SK-N-SH treated with all-trans-retinoic acid at 6 μM for 48 hours (cell line): ENCODE data around the gene SAT1.

Experiments
- RARB ChIP-seq: fragments of 250-450 bp; sonication (Bioruptor Pico); IDR thresholded peaks from 2 replicates; pipeline ENCODE4 v1.8.0; 2021; ENCODE audit warnings: mild to moderate bottlenecking, moderate library complexity
- SNAI2 ChIP-seq: fragments of 250-450 bp; sonication (Bioruptor Pico); IDR thresholded peaks from 2 replicates; pipeline ENCODE4 v1.5.0; 2020; ENCODE audit warnings: mild to moderate bottlenecking, moderate library complexity
- ZFP30 ChIP-seq: fragments of 450-650 bp; formaldehyde crosslinking; IDR thresholded peaks from 2 replicates; pipeline ENCODE4 v1.5.0; 2022; ENCODE audit warnings: mild to moderate bottlenecking, moderate library complexity
- TF ChIP-seq, protein P1 (sequence below): fragments of 250-450 bp; sonication (Bioruptor Pico); IDR thresholded peaks from 2 replicates; pipeline ENCODE4 v1.5.1; 2020; ENCODE audit warnings: low read depth, mild to moderate bottlenecking, moderate library complexity
- TF ChIP-seq, protein P2 (sequence below): fragments of 250-450 bp; sonication (Bioruptor Pico); IDR thresholded peaks from 2 replicates; pipeline ENCODE4 v1.8.0; 2020; ENCODE audit warnings: mild to moderate bottlenecking, moderate library complexity, borderline replicate concordance

DNA sequence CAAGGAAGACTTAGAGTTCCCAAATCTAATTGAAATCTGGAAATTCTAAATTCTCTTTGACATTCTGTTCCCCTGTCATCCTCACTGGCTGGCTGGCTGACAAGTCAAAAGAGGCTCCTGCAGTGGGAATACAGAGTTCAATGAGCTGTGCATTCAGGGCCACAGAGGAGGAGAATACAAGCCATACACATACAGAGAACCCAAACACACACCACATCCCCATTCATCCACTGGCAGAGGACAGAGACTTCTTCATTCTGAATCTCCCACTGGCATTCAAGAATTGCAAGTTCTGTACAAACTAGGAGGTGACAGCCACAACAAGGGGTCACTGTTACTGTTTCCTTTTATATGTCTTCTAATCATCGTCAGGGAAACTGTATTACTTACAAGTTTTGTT, 49.7 kb downstream of the SAT1 start:
- TF ChIP-seq RARB (CRISPR knock-in tag) (no peak), ZFP30 (no peak), SNAI2 (no peak)
- TF ChIP-seq, protein P1, sequence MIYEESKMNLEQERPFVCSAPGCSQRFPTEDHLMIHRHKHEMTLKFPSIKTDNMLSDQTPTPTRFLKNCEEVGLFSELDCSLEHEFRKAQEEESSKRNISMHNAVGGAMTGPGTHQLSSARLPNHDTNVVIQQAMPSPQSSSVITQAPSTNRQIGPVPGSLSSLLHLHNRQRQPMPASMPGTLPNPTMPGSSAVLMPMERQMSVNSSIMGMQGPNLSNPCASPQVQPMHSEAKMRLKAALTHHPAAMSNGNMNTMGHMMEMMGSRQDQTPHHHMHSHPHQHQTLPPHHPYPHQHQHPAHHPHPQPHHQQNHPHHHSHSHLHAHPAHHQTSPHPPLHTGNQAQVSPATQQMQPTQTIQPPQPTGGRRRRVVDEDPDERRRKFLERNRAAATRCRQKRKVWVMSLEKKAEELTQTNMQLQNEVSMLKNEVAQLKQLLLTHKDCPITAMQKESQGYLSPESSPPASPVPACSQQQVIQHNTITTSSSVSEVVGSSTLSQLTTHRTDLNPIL (CRISPR knock-in tag) = no peak
- TF ChIP-seq, protein P2, sequence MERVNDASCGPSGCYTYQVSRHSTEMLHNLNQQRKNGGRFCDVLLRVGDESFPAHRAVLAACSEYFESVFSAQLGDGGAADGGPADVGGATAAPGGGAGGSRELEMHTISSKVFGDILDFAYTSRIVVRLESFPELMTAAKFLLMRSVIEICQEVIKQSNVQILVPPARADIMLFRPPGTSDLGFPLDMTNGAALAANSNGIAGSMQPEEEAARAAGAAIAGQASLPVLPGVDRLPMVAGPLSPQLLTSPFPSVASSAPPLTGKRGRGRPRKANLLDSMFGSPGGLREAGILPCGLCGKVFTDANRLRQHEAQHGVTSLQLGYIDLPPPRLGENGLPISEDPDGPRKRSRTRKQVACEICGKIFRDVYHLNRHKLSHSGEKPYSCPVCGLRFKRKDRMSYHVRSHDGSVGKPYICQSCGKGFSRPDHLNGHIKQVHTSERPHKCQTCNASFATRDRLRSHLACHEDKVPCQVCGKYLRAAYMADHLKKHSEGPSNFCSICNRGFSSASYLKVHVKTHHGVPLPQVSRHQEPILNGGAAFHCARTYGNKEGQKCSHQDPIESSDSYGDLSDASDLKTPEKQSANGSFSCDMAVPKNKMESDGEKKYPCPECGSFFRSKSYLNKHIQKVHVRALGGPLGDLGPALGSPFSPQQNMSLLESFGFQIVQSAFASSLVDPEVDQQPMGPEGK (CRISPR knock-in tag) = no peak
